GM12892 (cell line): Measurements from ENCODE around the gene VAPA.

Source experiments
- POLR2A ChIP-seq: IDR thresholded peaks from 2 replicates; pipeline ENCODE4 v1.6.1; 2011; ENCODE audit warnings: low read depth, low read length, control low read depth
- POLR2AphosphoS5 ChIP-seq: IDR thresholded peaks from 2 replicates; pipeline ENCODE4 v1.6.1; 2011; ENCODE audit warnings: low read depth, low read length, control low read depth
- TAF1 ChIP-seq: IDR thresholded peaks from 2 replicates; pipeline ENCODE4 v1.6.1; 2011; ENCODE audit warnings: low read depth, mild to moderate bottlenecking, control low read depth, low read length, borderline replicate concordance

DNA sequence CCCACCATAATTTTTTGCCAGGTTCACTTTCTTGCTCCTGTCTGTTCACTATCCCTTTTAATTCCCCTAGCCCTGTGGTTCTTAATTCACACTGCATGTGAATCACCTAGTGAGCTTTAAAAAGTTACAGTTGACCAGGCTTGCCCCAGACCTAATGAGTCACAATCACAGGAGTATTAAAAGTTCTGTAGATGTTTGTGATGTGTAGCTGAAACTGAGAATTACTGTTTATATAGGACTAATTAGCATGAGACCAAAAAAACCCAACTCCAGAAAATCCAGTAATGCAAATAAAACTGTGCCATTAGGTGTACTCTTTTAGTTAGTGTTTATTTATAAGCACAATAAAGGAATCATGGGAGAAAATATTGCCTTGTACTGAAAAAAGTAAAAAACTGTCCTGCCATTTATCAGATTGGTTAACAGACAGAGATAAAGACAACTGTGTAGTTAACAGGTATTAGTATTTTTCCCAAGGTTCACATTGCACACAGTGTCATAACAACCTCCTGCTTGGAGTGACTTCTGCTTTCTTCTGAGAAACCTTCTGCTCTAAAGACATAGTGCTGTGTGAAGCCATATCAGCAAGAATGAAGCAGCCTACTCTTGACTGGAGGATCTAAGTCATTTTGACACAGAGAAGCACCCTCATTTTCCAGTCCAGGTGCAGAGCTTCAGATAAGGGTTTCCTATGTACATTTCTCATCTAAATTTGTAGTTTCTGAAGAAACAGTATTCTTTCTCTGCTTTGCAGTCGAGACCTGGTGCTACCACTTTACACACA, 39.0 kb downstream of the VAPA start:
- TF ChIP-seq POLR2AphosphoS5 (no peak), POLR2A (no peak), TAF1 (no peak)
